Right cardiac atrium (tissue), 5 donors: ENCODE results near the gene GALNT15. TPM values are rescaled to one million over a fixed set of nuclear protein-coding genes. Genes with fewer than 3 reads are reported as not detected.

Source experiments
- ATAC-seq, 2 donors: fragments of 200-7000 bp; cut with Tn5 transposase; one replicate each; pipeline versions ENCODE4 v1.8.0 to v1.9.1; 2020; ENCODE audit warnings: moderate library complexity in 2 of 2, mild to moderate bottlenecking in 1 of 2
- DNase-seq, 3 donors: peaks; one replicate each; pipeline ENCODE4 v3.0.0-alpha.2; 2020
- H3K27ac ChIP-seq: one replicate; pipeline ENCODE4 v1.5.1; 2013; ENCODE audit warnings: mild to moderate bottlenecking, low read length, control low read depth, moderate library complexity
- H3K27me3 ChIP-seq: one replicate; pipeline ENCODE4 v1.6.1; 2013; ENCODE audit not compliant: control insufficient read depth, insufficient read depth
- H3K4me1 ChIP-seq: one replicate; pipeline ENCODE4 v1.6.1; 2013; ENCODE audit warnings: low read length; ENCODE audit not compliant: control insufficient read depth, insufficient read depth
- H3K4me3 ChIP-seq: one replicate; pipeline ENCODE4 v1.5.1; 2013; ENCODE audit warnings: low read length, control low read depth
- H3K9me3 ChIP-seq: one replicate; pipeline ENCODE4 v1.6.1; 2013; ENCODE audit warnings: low read length; ENCODE audit not compliant: control insufficient read depth
- WGBS: extraction: QIAGEN DNeasy Blood & Tissue Kit; methylation state at CpG from one replicate; pipeline ENCODE4 v1.1.7; 2013; 5-methylcytosine and 5-hydroxymethylcytosine counted together
- intact Hi-C, 4 donors: fragments of 100-400 bp; cut with DNase I; formaldehyde crosslinking; loops; one replicate each; pipeline versions ENCODE4 v1.11.0 to v1.14.0; 2022 to 2023
- polyA plus RNA-seq: library from polyadenylated mRNA; stranded (reverse); fragments of 200-250 nt; gene quantifications from one replicate; pipeline ENCODE4 v1.2.3, GENCODE V29; 2013
- total RNA-seq, 4 donors: library from RNA; stranded (reverse); fragmentation: NEBNext Ultra II Directional; extraction: Animal tissue kit (Norgen Biotek cat#: 25700); gene quantifications; one replicate each; pipeline ENCODE4 v1.2.1, GENCODE V29; 2021
- donor health status: healthy with polysubstance abuse.
- donor health status: DM: no; HTN: yes; CAD: no.
- donor health status: DM: no; HTN: no; CAD: no.
- donor health status: DM: no; HTN: yes; CAD: no; lungs with severe emphysema.
- donor health status: DM: yes; HTN: yes; CAD: no.

The GALNT15 gene
- total and polyA plus RNA-seq, 5 donors = 6.2 to 19.3 (median 10.1) TPM

GRCh38 chr3:16243706-16244490, 69.4 kb downstream of the GALNT15 start:
- Histone ChIP-seq H3K27me3 (no peaks in the 10 kb centered on the region), H3K27ac (peak overlapping the region; percentile 51), H3K4me1 (peaks cover 6% of the 10 kb centered on the region), H3K9me3 (no peaks in the 10 kb centered on the region), H3K4me3 (no peak overlapping the region)
- intact Hi-C loops = loop anchor here in 3 of 4 donors (10.0 kb wide), 3 partner anchors 429 to 619 kb away; no protein-coding TSS in a partner anchor
- peak in 2 of 3 donors; percentile 33 to 61 for DNase-seq
- 29% methylated on average over 9 of the region's 9 CpGs for WGBS
- peak; percentile 75 to 80 for ATAC-seq

- no peak for DNase-seq
- WGBS = 96% methylated on average over 3 of the region's 3 CpGs
- H3K4me1 ChIP-seq = peaks cover 3% of the 10 kb centered on the region
- H3K4me3 ChIP-seq = no peak overlapping the region
- no peak for ATAC-seq
- no peaks in the 10 kb centered on the region for H3K27me3 ChIP-seq
- intact Hi-C loops = loop anchor here (2.0 to 10.0 kb wide), 9 partner anchors 68 to 621 kb away; partner anchors contain the start of gene GALNT15 (in 1 of the 4)
- H3K27ac ChIP-seq = no peak overlapping the region
- no peaks in the 10 kb centered on the region for H3K9me3 ChIP-seq
These were observed 71.1 kb downstream of the GALNT15 start for GRCh38 chr3:16245609-16246008.

GRCh38 chr3:16247282-16248061, 73.0 kb downstream of the GALNT15 start:
- DNase-seq (peak; percentile 71 to 89 (median 85)), ATAC-seq (peak; percentile 58 to 75)
- Histone ChIP-seq H3K27me3 (no peaks in the 10 kb centered on the region), H3K4me1 (peaks cover 3% of the 10 kb centered on the region), H3K9me3 (no peaks in the 10 kb centered on the region), H3K4me3 (no peak overlapping the region), H3K27ac (no peak overlapping the region)
- intact Hi-C loops = loop anchor here (2.0 to 10.0 kb wide), 9 partner anchors 70 to 623 kb away; partner anchors contain the start of gene GALNT15 (in 1 of the 4)
- 32% methylated on average over 17 of the region's 17 CpGs for WGBS

- H3K9me3 ChIP-seq = no peaks in the 10 kb centered on the region
- no peak overlapping the region for H3K27ac ChIP-seq
- H3K27me3 ChIP-seq = no peaks in the 10 kb centered on the region
- DNase-seq = no peak
- peaks cover 6% of the 10 kb centered on the region for H3K4me1 ChIP-seq
- WGBS = 79% methylated on average over 5 of the region's 5 CpGs
- ATAC-seq = no peak
- intact Hi-C loops = loop anchor here (5.0 to 10.0 kb wide), 8 partner anchors 71 to 624 kb away; partner anchors contain the start of gene GALNT15 (in 1 of the 4)
- no peak overlapping the region for H3K4me3 ChIP-seq
These were observed 74.1 kb downstream of the GALNT15 start for GRCh38 chr3:16248556-16248955.

- Histone ChIP-seq H3K9me3 (no peaks in the 10 kb centered on the region), H3K4me1 (peaks cover 5% of the 10 kb centered on the region), H3K27me3 (no peaks in the 10 kb centered on the region), H3K4me3 (no peak overlapping the region), H3K27ac (no peak overlapping the region)
- WGBS = 27% methylated on average over 3 of the region's 3 CpGs
- ATAC-seq (no peak), DNase-seq (no peak)
- intact Hi-C loops = loop anchor here (5.0 to 10.0 kb wide), 8 partner anchors 72 to 625 kb away; partner anchors contain the start of gene GALNT15 (in 1 of the 4)
These were observed 74.9 kb downstream of the GALNT15 start for GRCh38 chr3:16249336-16249735.

GRCh38 chr3:16249886-16250285, 75.4 kb downstream of the GALNT15 start:
- DNase-seq = no peak
- 74% methylated on average over 3 of the region's 3 CpGs for WGBS
- Histone ChIP-seq H3K27me3 (no peaks in the 10 kb centered on the region), H3K27ac (no peak overlapping the region), H3K4me3 (no peak overlapping the region), H3K9me3 (no peaks in the 10 kb centered on the region), H3K4me1 (peaks cover 3% of the 10 kb centered on the region)
- intact Hi-C loops = loop anchor here (5.0 to 10.0 kb wide), 8 partner anchors 73 to 625 kb away; partner anchors contain the start of gene GALNT15 (in 1 of the 4)
- ATAC-seq = no peak

GRCh38 chr3:16251316-16252085, 77.0 kb downstream of the GALNT15 start:
- intact Hi-C loops = no loop called here
- ATAC-seq (no peak), DNase-seq (no peak)
- Histone ChIP-seq H3K9me3 (no peaks in the 10 kb centered on the region), H3K27ac (no peak overlapping the region), H3K4me1 (peaks cover 3% of the 10 kb centered on the region), H3K27me3 (no peaks in the 10 kb centered on the region), H3K4me3 (no peak overlapping the region)
- WGBS = 67% methylated on average over 9 of the region's 9 CpGs

- intact Hi-C loops = no loop called here
- WGBS = 59% methylated on average over 7 of the region's 7 CpGs
- ATAC-seq = no peak
These were observed 77.9 kb downstream of the GALNT15 start for GRCh38 chr3:16252243-16252978.

GRCh38 chr3:16252988-16253387, 78.5 kb downstream of the GALNT15 start:
- Histone ChIP-seq H3K9me3 (no peaks in the 10 kb centered on the region), H3K4me1 (peaks cover 3% of the 10 kb centered on the region), H3K4me3 (no peak overlapping the region), H3K27me3 (no peaks in the 10 kb centered on the region), H3K27ac (no peak overlapping the region)
- ATAC-seq = no peak
- intact Hi-C loops = no loop called here
- no peak for DNase-seq
- 76% methylated on average over 2 of the region's 2 CpGs for WGBS

More at GRCh38 chr3:16252243-16252978, 77.9 kb downstream of the GALNT15 start:
- no peak for DNase-seq
- Histone ChIP-seq H3K4me3 (no peak overlapping the region), H3K27me3 (no peaks in the 10 kb centered on the region), H3K4me1 (peaks cover 3% of the 10 kb centered on the region), H3K9me3 (no peaks in the 10 kb centered on the region), H3K27ac (no peak overlapping the region)

- Histone ChIP-seq H3K4me1 (peaks cover 3% of the 10 kb centered on the region), H3K4me3 (no peak overlapping the region), H3K27ac (no peak overlapping the region), H3K9me3 (no peaks in the 10 kb centered on the region), H3K27me3 (no peaks in the 10 kb centered on the region)
- intact Hi-C loops = no loop called here
- DNase-seq (peak; percentile 62 to 76 (median 76)), ATAC-seq (peak; percentile 82 to 89)
- WGBS = 76% methylated on average over 7 of the region's 7 CpGs
These were observed 79.1 kb downstream of the GALNT15 start for GRCh38 chr3:16253601-16254000.
